DND-41 (cell line): ENCODE results near the gene UGT1A6.

Experiments
- ATAC-seq: fragments of 200-7000 bp; cut with Tn5 transposase; 3 replicates; pipeline ENCODE4 v1.9.1; 2021; ENCODE audit warnings: low read depth; ENCODE audit not compliant: insufficient read depth
- DNase-seq: peaks from one replicate; pipeline ENCODE4 v3.0.0-alpha.2; 2020
- H2AFZ ChIP-seq: 2 replicates; pipeline ENCODE4 v1.6.0; 2012; ENCODE audit warnings: low read depth, low read length
- H3K27ac ChIP-seq: 2 replicates; pipeline ENCODE4 v1.5.1; 2012; ENCODE audit warnings: low read length, inconsistent platforms
- H3K27me3 ChIP-seq: fragments of 200-600 bp; sonication (generic); 2 replicates; pipeline ENCODE4 v1.6.0; 2012; ENCODE audit warnings: low read length, mild to moderate bottlenecking, inconsistent platforms; ENCODE audit not compliant: insufficient read depth, poor library complexity
- H3K36me3 ChIP-seq: 2 replicates; pipeline ENCODE4 v1.5.1; 2012; ENCODE audit warnings: low read length, inconsistent platforms; ENCODE audit not compliant: insufficient read depth
- H3K4me1 ChIP-seq: 2 replicates; pipeline ENCODE4 v1.5.1; 2012; ENCODE audit warnings: mild to moderate bottlenecking, low read length; ENCODE audit not compliant: insufficient read depth
- H3K4me2 ChIP-seq: 2 replicates; pipeline ENCODE4 v1.6.0; 2012; ENCODE audit warnings: mild to moderate bottlenecking, moderate library complexity, low read length, inconsistent platforms; ENCODE audit not compliant: insufficient read depth
- H3K4me3 ChIP-seq, 2 experiments: fragments of 200-600 bp in 1 of 2; shearing (Covaris generic) in 1 of 2; 2 replicates each; pipeline ENCODE4 v1.5.1; 2012 to 2016; ENCODE audit warnings: inconsistent platforms in 2 of 2, low read length in 2 of 2, mild to moderate bottlenecking in 2 of 2, low read depth in 1 of 2, moderate library complexity in 1 of 2
- H3K79me2 ChIP-seq: 2 replicates; pipeline ENCODE4 v1.6.0; 2012; ENCODE audit warnings: low read length, inconsistent platforms; ENCODE audit not compliant: insufficient read depth
- H3K9ac ChIP-seq: 2 replicates; pipeline ENCODE4 v1.6.0; 2012; ENCODE audit warnings: low read depth, mild to moderate bottlenecking, inconsistent platforms, low read length, moderate library complexity
- H3K9me3 ChIP-seq: 2 replicates; pipeline ENCODE4 v1.5.1; 2012; ENCODE audit warnings: low read length, moderate library complexity, mild to moderate bottlenecking, inconsistent platforms; ENCODE audit not compliant: insufficient read depth, severe bottlenecking
- H4K20me1 ChIP-seq: 2 replicates; pipeline ENCODE4 v1.6.0; 2012; ENCODE audit warnings: low read length; ENCODE audit not compliant: insufficient read depth
- CTCF ChIP-seq: IDR thresholded peaks from 2 replicates; pipeline ENCODE4 v1.5.1; 2012; ENCODE audit warnings: borderline replicate concordance, low read length, moderate library complexity, mild to moderate bottlenecking; ENCODE audit not compliant: poor library complexity, severe bottlenecking; ENCODE audit errors: extremely low read depth
- EZH2 ChIP-seq: IDR thresholded peaks from 3 replicates; pipeline ENCODE4 v1.6.1; 2012; ENCODE audit warnings: borderline replicate concordance, low read depth, mild to moderate bottlenecking, moderate library complexity, low read length, inconsistent platforms; ENCODE audit not compliant: severe bottlenecking

The UGT1A6 gene

GRCh38 chr2:233764264-233764663 is 71.6 kb downstream of the UGT1A6 start:
- Histone ChIP-seq H3K27me3 (peaks cover 10% of the 10 kb centered on the region), H2AFZ (no peak overlapping the region), H3K9ac (no peak overlapping the region), H3K4me1 (no peaks in the 10 kb centered on the region), H3K79me2 (no peaks in the 10 kb centered on the region), H4K20me1 (no peaks in the 10 kb centered on the region), H3K4me3 (no peak overlapping the region), H3K4me2 (no peak overlapping the region), H3K36me3 (no peaks in the 10 kb centered on the region), H3K9me3 (no peaks in the 10 kb centered on the region), H3K27ac (no peak overlapping the region)
- TF ChIP-seq EZH2 (no peak), CTCF (no peak)
- no peak for ATAC-seq
- DNase-seq = no peak

- no peak overlapping the region for H3K9ac ChIP-seq
- no peak overlapping the region for H3K27ac ChIP-seq
- no peaks in the 10 kb centered on the region for H3K4me1 ChIP-seq
- ATAC-seq (no peak), DNase-seq (no peak)
- no peak for TF ChIP-seq CTCF
- TF ChIP-seq EZH2 = no peak
- no peaks in the 10 kb centered on the region for H3K9me3 ChIP-seq
- H3K4me3 ChIP-seq = no peak overlapping the region
- H3K27me3 ChIP-seq = peaks cover 10% of the 10 kb centered on the region
- no peaks in the 10 kb centered on the region for H3K36me3 ChIP-seq
- no peaks in the 10 kb centered on the region for H3K79me2 ChIP-seq
- H4K20me1 ChIP-seq = no peaks in the 10 kb centered on the region
- no peak overlapping the region for H3K4me2 ChIP-seq
- H2AFZ ChIP-seq = no peak overlapping the region
Observed at GRCh38 chr2:233764761-233765160, 72.1 kb downstream of the UGT1A6 start.

- H3K4me2 ChIP-seq = no peak overlapping the region
- no peaks in the 10 kb centered on the region for H3K36me3 ChIP-seq
- peaks cover 7% of the 10 kb centered on the region for H3K27me3 ChIP-seq
- no peak for TF ChIP-seq EZH2
- TF ChIP-seq CTCF = no peak
- no peaks in the 10 kb centered on the region for H3K79me2 ChIP-seq
- H3K9ac ChIP-seq = no peak overlapping the region
- no peaks in the 10 kb centered on the region for H3K9me3 ChIP-seq
- no peak overlapping the region for H2AFZ ChIP-seq
- no peak for DNase-seq
- no peak overlapping the region for H3K27ac ChIP-seq
- H4K20me1 ChIP-seq = no peaks in the 10 kb centered on the region
- no peak overlapping the region for H3K4me3 ChIP-seq
- no peaks in the 10 kb centered on the region for H3K4me1 ChIP-seq
- no peak for ATAC-seq
Observed at GRCh38 chr2:233766416-233766815, 73.7 kb downstream of the UGT1A6 start.

- H3K9ac ChIP-seq = no peak overlapping the region
- ATAC-seq (no peak), DNase-seq (no peak)
- no peaks in the 10 kb centered on the region for H4K20me1 ChIP-seq
- no peak overlapping the region for H3K4me3 ChIP-seq
- H3K4me2 ChIP-seq = no peak overlapping the region
- H3K36me3 ChIP-seq = no peaks in the 10 kb centered on the region
- H3K9me3 ChIP-seq = no peaks in the 10 kb centered on the region
- no peak for TF ChIP-seq CTCF
- TF ChIP-seq EZH2 = no peak
- H3K79me2 ChIP-seq = no peaks in the 10 kb centered on the region
- no peaks in the 10 kb centered on the region for H3K4me1 ChIP-seq
- peaks cover 7% of the 10 kb centered on the region for H3K27me3 ChIP-seq
- no peak overlapping the region for H2AFZ ChIP-seq
- H3K27ac ChIP-seq = no peak overlapping the region
Observed at GRCh38 chr2:233768076-233768475, 75.4 kb downstream of the UGT1A6 start.
